H1 (cell line): ENCODE results near the gene NBAS. TPM values are rescaled to one million over a fixed set of nuclear protein-coding genes. Genes with fewer than 3 reads are reported as not detected.

Experiments
- CTCF ChIA-PET: fragments of 300-600 bp; sonication (Branson Sonifier 250); formaldehyde crosslinking; loops from one replicate; lab custom pipeline; 2021; ENCODE audit not compliant: partially characterized antibody; lab: Charles Lee
- POLR2A ChIA-PET: fragments of 300-600 bp; sonication (Branson Sonifier 250); formaldehyde crosslinking; loops from one replicate; lab custom pipeline; 2021; ENCODE audit warnings: inconsistent platforms; ENCODE audit not compliant: partially characterized antibody; lab: Charles Lee
- DNase-seq, 2 experiments: peaks; one replicate each; pipeline versions ENCODE4 v3.0.0 to v3.0.0-alpha.2; 2010 to 2022; ENCODE audit warnings: low spot score in 2 of 2, low read depth in 1 of 2, mixed read lengths in 1 of 2
- FAIRE-seq: peaks from 2 replicates; lab custom pipeline; 2011; peaks lifted over from hg19 to GRCh38; lab: Jason Lieb, UNC
- H2AFZ ChIP-seq: 2 replicates; pipeline ENCODE4 v1.8.1; 2012; ENCODE audit warnings: low read length, inconsistent platforms
- H2AK5ac ChIP-seq: 2 replicates; pipeline ENCODE4 v1.6.1; 2013; ENCODE audit warnings: low read depth, low read length
- H2BK120ac ChIP-seq: replicated peaks from 2 replicates; pipeline ENCODE3; 2013; ENCODE audit warnings: low read depth, low read length, inconsistent platforms
- H2BK12ac ChIP-seq: 2 replicates; pipeline ENCODE4 v1.6.1; 2013; ENCODE audit warnings: low read depth, low read length
- H2BK15ac ChIP-seq: 2 replicates; pipeline ENCODE4 v1.6.1; 2013; ENCODE audit warnings: low read length
- H2BK20ac ChIP-seq: 2 replicates; pipeline ENCODE4 v1.6.1; 2013; ENCODE audit warnings: low read length
- H2BK5ac ChIP-seq: 2 replicates; pipeline ENCODE4 v1.6.1; 2013; ENCODE audit warnings: low read depth, low read length
- H3K14ac ChIP-seq: 2 replicates; pipeline ENCODE4 v1.6.1; 2013; ENCODE audit warnings: inconsistent platforms; ENCODE audit not compliant: insufficient read length
- H3K18ac ChIP-seq: 2 replicates; pipeline ENCODE4 v1.6.1; 2013; ENCODE audit warnings: low read length; ENCODE audit errors: extremely low read depth
- H3K23ac ChIP-seq: 2 replicates; pipeline ENCODE4 v1.6.1; 2013; ENCODE audit warnings: inconsistent platforms; ENCODE audit not compliant: insufficient read length
- H3K23me2 ChIP-seq: 2 replicates; pipeline ENCODE4 v1.6.1; 2013; ENCODE audit warnings: low read depth, low read length
- H3K27ac ChIP-seq: 2 replicates; pipeline ENCODE4 v1.6.1; 2011; ENCODE audit warnings: low read depth, low read length, inconsistent platforms
- H3K27me3 ChIP-seq, 4 experiments: replicated peaks in 1 of 4; 1 replicate in 1 of 4; 2 replicates in 3 of 4; pipeline versions ENCODE4 v1.6.1 to v1.8.1; 2011 to 2013; ENCODE audit warnings: low read length in 3 of 4, mild to moderate bottlenecking in 3 of 4, inconsistent platforms in 2 of 4, mixed read lengths in 2 of 4, moderate library complexity in 1 of 4; ENCODE audit not compliant: control insufficient read depth in 3 of 4, insufficient read depth in 3 of 4; ENCODE audit errors: extremely low read depth in 1 of 4
- H3K36me3 ChIP-seq, 4 experiments: 2 replicates each; pipeline versions ENCODE4 v1.6.1 to v1.8.1; 2011 to 2013; ENCODE audit warnings: mild to moderate bottlenecking in 4 of 4, low read length in 3 of 4, moderate library complexity in 2 of 4, control low read depth in 1 of 4, inconsistent platforms in 1 of 4; ENCODE audit not compliant: insufficient read depth in 4 of 4, control insufficient read depth in 2 of 4
- H3K4ac ChIP-seq: replicated peaks from 2 replicates; pipeline ENCODE3; 2013; ENCODE audit warnings: low read length, low read depth, mixed read lengths, inconsistent platforms; ENCODE audit not compliant: insufficient read length
- H3K4me1 ChIP-seq, 4 experiments: replicated peaks in 1 of 4; 1 replicate in 1 of 4; 2 replicates in 3 of 4; pipeline versions ENCODE4 v1.6.1 to v1.8.1; 2011 to 2013; ENCODE audit warnings: low read length in 3 of 4, inconsistent platforms in 2 of 4, mixed read lengths in 1 of 4; ENCODE audit not compliant: insufficient read depth in 4 of 4, control insufficient read depth in 3 of 4
- H3K4me2 ChIP-seq, 2 experiments: 2 replicates each; pipeline versions ENCODE4 v1.6.1 to v1.8.1; 2011 to 2013; ENCODE audit warnings: low read depth in 2 of 2, low read length in 2 of 2, control low read depth in 1 of 2, inconsistent platforms in 1 of 2, mild to moderate bottlenecking in 1 of 2; ENCODE audit not compliant: insufficient read depth in 1 of 2
- H3K4me3 ChIP-seq, 4 experiments: fragments of 200-600, 300-600 bp in 1 of 4; sonication (generic), shearing (Covaris generic), sonication (Bioruptor Twin) in 1 of 4; 2 replicates each; pipeline versions ENCODE4 v1.5.1 to v1.8.1; 2011 to 2016; ENCODE audit warnings: low read length in 4 of 4, low read depth in 3 of 4, control low read depth in 2 of 4, inconsistent platforms in 2 of 4, mild to moderate bottlenecking in 2 of 4, mixed read lengths in 1 of 4, moderate library complexity in 1 of 4; ENCODE audit not compliant: insufficient read depth in 2 of 4; ENCODE audit errors: extremely low read depth in 1 of 4
- H3K56ac ChIP-seq: replicated peaks from 2 replicates; pipeline ENCODE3; 2013; ENCODE audit warnings: low read depth, mild to moderate bottlenecking, mixed read lengths, low read length, inconsistent platforms; ENCODE audit not compliant: insufficient read length
- H3K79me1 ChIP-seq: 2 replicates; pipeline ENCODE4 v1.6.1; 2013; ENCODE audit warnings: low read depth, low read length, control low read depth
- H3K79me2 ChIP-seq, 2 experiments: 2 replicates each; pipeline versions ENCODE4 v1.6.1 to v1.8.1; 2012 to 2013; ENCODE audit warnings: low read length in 2 of 2, mild to moderate bottlenecking in 2 of 2, inconsistent platforms in 1 of 2; ENCODE audit not compliant: insufficient read depth in 2 of 2, control insufficient read depth in 1 of 2
- H3K9ac ChIP-seq, 4 experiments: replicated peaks in 1 of 4; 1 replicate in 1 of 4; 2 replicates in 3 of 4; pipeline versions ENCODE4 v1.6.1 to v1.8.1; 2011 to 2013; ENCODE audit warnings: low read depth in 3 of 4, low read length in 3 of 4, control low read depth in 2 of 4, mild to moderate bottlenecking in 2 of 4, moderate library complexity in 2 of 4, inconsistent platforms in 1 of 4; ENCODE audit errors: extremely low read depth in 1 of 4
- H3K9me3 ChIP-seq, 2 experiments: 2 replicates each; pipeline versions ENCODE4 v1.6.1 to v1.8.1; 2012 to 2013; ENCODE audit warnings: mild to moderate bottlenecking in 2 of 2, moderate library complexity in 2 of 2, control low read depth in 1 of 2, inconsistent platforms in 1 of 2, low read depth in 1 of 2, low read length in 1 of 2, mixed read lengths in 1 of 2; ENCODE audit not compliant: insufficient read depth in 2 of 2
- H4K20me1 ChIP-seq, 2 experiments: replicated peaks in 1 of 2; 2 replicates each; pipeline versions ENCODE3 to v1.8.1; 2011 to 2013; ENCODE audit warnings: inconsistent platforms in 2 of 2, low read length in 2 of 2, mild to moderate bottlenecking in 1 of 2; ENCODE audit not compliant: insufficient read depth in 2 of 2, control insufficient read depth in 1 of 2
- H4K5ac ChIP-seq: 2 replicates; pipeline ENCODE4 v1.6.1; 2013; ENCODE audit warnings: low read length, low read depth, mixed read lengths, inconsistent platforms; ENCODE audit not compliant: insufficient read length
- H4K8ac ChIP-seq: 2 replicates; pipeline ENCODE4 v1.8.0; 2013; ENCODE audit warnings: mild to moderate bottlenecking, moderate library complexity, low read length, inconsistent platforms; ENCODE audit not compliant: insufficient read depth; ENCODE audit errors: extremely low read depth
- H4K91ac ChIP-seq: replicated peaks from 2 replicates; pipeline ENCODE3; 2013; ENCODE audit warnings: low read length, mixed read lengths, inconsistent platforms; ENCODE audit not compliant: insufficient read length
- BCL11A ChIP-seq, 2 experiments: IDR thresholded peaks; one replicate each; pipeline ENCODE4 v1.6.1; 2011; ENCODE audit warnings: low read depth in 2 of 2, low read length in 2 of 2, mild to moderate bottlenecking in 2 of 2
- CHD2 ChIP-seq: IDR thresholded peaks from 2 replicates; pipeline ENCODE4 v1.6.1; 2012; ENCODE audit warnings: low read length, improper control_type of control experiment
- CTCF ChIP-seq, 3 experiments: IDR thresholded peaks; 1 replicate in 2 of 3; 2 replicates in 1 of 3; pipeline versions ENCODE4 v1.5.1 to v1.6.1; 2011; ENCODE audit warnings: low read length in 3 of 3, mild to moderate bottlenecking in 3 of 3, inconsistent platforms in 2 of 3, low read depth in 1 of 3, moderate library complexity in 1 of 3; ENCODE audit not compliant: insufficient read depth in 1 of 3; ENCODE audit errors: control extremely low read depth in 1 of 3
- EGR1 ChIP-seq: IDR thresholded peaks from 2 replicates; pipeline ENCODE4 v1.6.1; 2011; ENCODE audit warnings: low read depth, low read length, borderline replicate concordance
- GABPA ChIP-seq: IDR thresholded peaks from 2 replicates; pipeline ENCODE4 v1.6.1; 2011; ENCODE audit warnings: mild to moderate bottlenecking, low read length, moderate library complexity, borderline replicate concordance; ENCODE audit not compliant: insufficient read depth
- MAFK ChIP-seq: IDR thresholded peaks from 2 replicates; pipeline ENCODE4 v1.6.1; 2012; ENCODE audit warnings: low read depth, mild to moderate bottlenecking, improper control_type of control experiment, low read length
- RBBP5 ChIP-seq: IDR thresholded peaks from 2 replicates; pipeline ENCODE4 v1.7.1; 2012; ENCODE audit warnings: low read depth, mild to moderate bottlenecking, inconsistent platforms, low read length, moderate library complexity, borderline replicate concordance
- SAP30 ChIP-seq: fragments of 300-600 bp; sonication (generic); IDR thresholded peaks from 2 replicates; pipeline ENCODE4 v1.7.1; 2012; ENCODE audit warnings: low read length, moderate library complexity, mild to moderate bottlenecking, inconsistent platforms; ENCODE audit not compliant: insufficient read depth, insufficient replicate concordance
- SP1 ChIP-seq: IDR thresholded peaks from 2 replicates; pipeline ENCODE4 v1.6.1; 2011; ENCODE audit warnings: low read depth, low read length
- TEAD4 ChIP-seq: IDR thresholded peaks from 2 replicates; pipeline ENCODE4 v1.6.1; 2012; ENCODE audit warnings: low read depth, low read length, inconsistent platforms, mixed read lengths
- WGBS, 2 experiments: shearing (Covaris generic) in 1 of 2; methylation state at CpG; one replicate each; pipeline versions ENCODE4 v1.1.6 to v1.1.7; 2013 to 2015; ENCODE audit warnings: low lambda C conversion rate in 2 of 2, mixed read lengths in 2 of 2, inconsistent platforms in 1 of 2, low coverage in 1 of 2, missing lambda C conversion rate in 1 of 2; ENCODE audit not compliant: insufficient replicate concordance in 2 of 2, insufficient coverage in 1 of 2, insufficient read length in 1 of 2; ENCODE audit errors: extremely low coverage in 1 of 2, missing lambda C conversion rate in 1 of 2; 5-methylcytosine and 5-hydroxymethylcytosine counted together
- polyA plus RNA-seq, 7 experiments: library from polyadenylated mRNA; depleted of rRNA in 3 of 7; stranded (reverse) in 5 of 7; unstranded in 2 of 7; fragments of >200 nt in 5 of 7; fragments of 200-250 nt in 2 of 7; gene quantifications; 1 replicate in 5 of 7; 2 replicates in 1 of 7; 4 replicates in 1 of 7; pipeline versions ENCODE4 v1.2.1 to v1.2.3, GENCODE V29; 2011 to 2013; ENCODE audit warnings: missing spikeins in 2 of 7, mixed read lengths in 2 of 7
- total RNA-seq: library from RNA; stranded (reverse); fragmentation: NEBNext Ultra II Directional; extraction: Animal tissue kit (Norgen Biotek cat#: 25700); gene quantifications from 2 replicates; pipeline ENCODE4 v1.2.1, GENCODE V29; 2021

NBAS gene
- total and polyA plus RNA-seq, 2 of the 8 experiments (the other 6 are each of a cell fraction or from before 2014, with no cell fraction given): 19.6 to 34.8 TPM

GRCh38 chr2:15533860-15534480 is 27.2 kb downstream of the NBAS start:
- H2BK15ac ChIP-seq: no peak overlapping the region
- TF ChIP-seq TEAD4: no peak
- no peak for TF ChIP-seq BCL11A (IDR thresholded peaks at IDR 0.05; ENCODE audit: low read depth in 2 of 2, low read length in 2 of 2)
- no peak for TF ChIP-seq CTCF (IDR thresholded peaks at IDR 0.05; ENCODE audit: control extremely low read depth in 1 of 3, insufficient read depth in 1 of 3, low read depth in 1 of 3, low read length in 3 of 3)
- no peak for TF ChIP-seq MAFK
- TF ChIP-seq GABPA: no peak
- TF ChIP-seq SP1: no peak
- no peak for TF ChIP-seq RBBP5
- no peak for TF ChIP-seq EGR1
- no peak for TF ChIP-seq SAP30
- no peak for TF ChIP-seq CHD2

More at GRCh38 chr2:15533860-15534480, 27.2 kb downstream of the NBAS start:
- Histone ChIP-seq H3K36me3 (peaks cover 0 to 3% (median 0%) of the 10 kb centered on the region in 4 experiments; a peak in 4 of 8 replicates), H3K4me3 (no peak overlapping the region), H2AK5ac (no peak overlapping the region), H4K91ac (no peak overlapping the region), H3K14ac (no peak overlapping the region), H3K4ac (no peak overlapping the region), H3K4me2 (no peak overlapping the region), H3K9me3 (no peaks in the 10 kb centered on the region), H2BK12ac (no peak overlapping the region), H3K27me3 (no peaks in the 10 kb centered on the region), H4K20me1 (no peaks in the 10 kb centered on the region), H4K8ac (no peak overlapping the region), H3K23ac (no peak overlapping the region), H2BK5ac (no peak overlapping the region), H3K23me2 (no peaks in the 10 kb centered on the region), H2AFZ (no peak overlapping the region), H3K4me1 (no peaks in the 10 kb centered on the region), H2BK20ac (no peak overlapping the region), H3K9ac (no peak overlapping the region), H4K5ac (no peak overlapping the region), H3K18ac (no peak overlapping the region), H3K79me1 (no peaks in the 10 kb centered on the region; the same call in 1 of the 2 replicates), H2BK120ac (no peak overlapping the region), H3K79me2 (no peaks in the 10 kb centered on the region), H3K27ac (no peak overlapping the region), H3K56ac (no peak overlapping the region)
- ChIA-PET CTCF (interaction anchor here (0.7 to 1.9 kb wide), 2 partner anchors 13 to 15 kb away, joined by 3 to 14 read pairs; no protein-coding TSS in a partner anchor), POLR2A (no interaction called here)
- FAIRE-seq (no peak), DNase-seq (no peak)
- WGBS, 2 experiments: 90% methylated on average over 5 of the region's 5 CpGs; no CpG with 5 or more reads in 1 of the 2 experiments
